ENCODE measurements around the gene CISH. TPM values are rescaled to one million over a fixed set of nuclear protein-coding genes. Genes with fewer than 3 reads are reported as not detected.
A peak's percentile ranks its signal among the peaks of the same experiment; 100 is the strongest.

The CISH gene
- total and polyA plus RNA-seq, 9 of the 15 experiments (the other 6 are each of a cell fraction or from before 2014, with no cell fraction given), result 1.7 to 47.7 (median 18.3) TPM

DNA sequence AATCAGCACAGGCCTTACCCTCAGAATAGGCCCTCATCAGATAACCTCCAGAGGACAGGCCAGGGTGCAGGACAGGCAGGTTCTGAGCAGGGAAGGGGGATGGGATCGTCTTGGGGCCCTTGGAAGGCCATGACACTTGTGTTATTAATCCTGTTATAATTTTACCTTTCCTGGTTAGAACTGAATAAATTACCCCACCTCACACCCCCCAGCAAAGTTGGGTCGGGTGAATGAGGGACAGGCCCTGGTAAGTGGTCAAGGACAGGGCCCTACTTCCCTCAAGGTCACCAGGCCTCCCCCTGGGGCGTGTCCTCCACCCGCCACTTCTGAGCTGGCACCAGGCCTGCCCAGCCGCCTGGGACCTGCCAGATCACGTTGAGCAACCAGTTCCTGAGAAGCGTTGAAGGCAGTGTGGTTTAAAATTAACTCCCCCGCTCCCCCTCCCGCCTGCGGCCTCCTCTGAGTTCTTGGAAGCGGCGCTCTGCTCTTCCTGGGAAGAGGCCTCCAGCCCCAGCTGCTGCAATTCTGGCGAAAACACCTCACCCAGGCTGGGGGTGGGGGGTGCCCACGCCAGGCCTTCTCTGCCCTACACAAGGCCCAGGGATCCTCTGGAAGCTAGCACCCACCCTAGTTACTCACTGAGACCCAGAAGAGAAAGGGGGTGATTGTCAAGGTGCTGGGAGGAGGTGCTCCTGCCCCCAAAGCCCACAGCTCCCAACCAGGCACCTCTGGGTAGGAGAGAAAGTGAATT lies 10.6 kb downstream of the CISH start (continued):
- TF ChIP-seq ZBTB40 (IDR thresholded peaks at IDR 0.05), result no peak
- no peak for TF ChIP-seq ZBTB40 (CRISPR knock-in tag; IDR thresholded peaks at IDR 0.05)
- TF ChIP-seq ZNF23 (CRISPR knock-in tag; IDR thresholded peaks at IDR 0.05), result no peak
- TF ChIP-seq NELFE (IDR thresholded peaks at IDR 0.05; ENCODE audit: insufficient read depth, insufficient read length), result no peak
- TF ChIP-seq SAFB2 (IDR thresholded peaks at IDR 0.05; ENCODE audit: borderline replicate concordance, low read depth, low read length, severe bottlenecking), result no peak
- peak; percentile 21 to 33; a peak in 1 of 4 replicates for TF ChIP-seq FOXK2 (conservative IDR thresholded peaks at IDR 0.05 in 1 of 2, IDR thresholded peaks at IDR 0.05 in 1 of 2; ENCODE audit: low read depth in 2 of 2)
- TF ChIP-seq BDP1 (IDR thresholded peaks at IDR 0.05; ENCODE audit: insufficient read depth, insufficient read length), result no peak
- no peak for TF ChIP-seq NR2F6 (CRISPR knock-in tag; IDR thresholded peaks at IDR 0.05)
- no peak for TF ChIP-seq DNMT1 (IDR thresholded peaks at IDR 0.05)
- TF ChIP-seq IRF1 (CRISPR knock-in tag; IDR thresholded peaks at IDR 0.05; ENCODE audit: borderline replicate concordance), result no peak
- TF ChIP-seq TCF3 (CRISPR knock-in tag; IDR thresholded peaks at IDR 0.05), result peak; percentile 72
- no peak for TF ChIP-seq POU5F1 (IDR thresholded peaks at IDR 0.05; ENCODE audit: borderline replicate concordance, low read depth, low read length, partially characterized antibody)
- 0 out of 2 replicates have a peak, but pooled peaks have one; percentile 7 for TF ChIP-seq ZNF668 (CRISPR knock-in tag; IDR thresholded peaks at IDR 0.05)
- TF ChIP-seq, protein P1, sequence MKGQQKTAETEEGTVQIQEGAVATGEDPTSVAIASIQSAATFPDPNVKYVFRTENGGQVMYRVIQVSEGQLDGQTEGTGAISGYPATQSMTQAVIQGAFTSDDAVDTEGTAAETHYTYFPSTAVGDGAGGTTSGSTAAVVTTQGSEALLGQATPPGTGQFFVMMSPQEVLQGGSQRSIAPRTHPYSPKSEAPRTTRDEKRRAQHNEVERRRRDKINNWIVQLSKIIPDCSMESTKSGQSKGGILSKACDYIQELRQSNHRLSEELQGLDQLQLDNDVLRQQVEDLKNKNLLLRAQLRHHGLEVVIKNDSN (CRISPR knock-in tag; IDR thresholded peaks at IDR 0.05), result peak; percentile 16; the same call in 1 of the 2 replicates
- TF ChIP-seq GATAD2B (IDR thresholded peaks at IDR 0.05; ENCODE audit: borderline replicate concordance), result no peak; the same call in 1 of the 2 replicates
- TF ChIP-seq BACH1 (tag; IDR thresholded peaks at IDR 0.05), result no peak
- TF ChIP-seq, protein P2, sequence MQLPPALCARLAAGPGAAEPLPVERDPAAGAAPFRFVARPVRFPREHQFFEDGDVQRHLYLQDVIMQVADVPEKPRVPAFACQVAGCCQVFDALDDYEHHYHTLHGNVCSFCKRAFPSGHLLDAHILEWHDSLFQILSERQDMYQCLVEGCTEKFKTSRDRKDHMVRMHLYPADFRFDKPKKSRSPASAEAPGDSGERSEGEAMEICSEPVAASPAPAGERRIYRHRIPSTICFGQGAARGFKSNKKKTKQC (CRISPR knock-in tag; IDR thresholded peaks at IDR 0.05), result no peak

All from K562 (cell line).